ENCODE measurements around the gene COL4A2. TPM values are rescaled to one million over a fixed set of nuclear protein-coding genes. Genes with fewer than 3 reads are reported as not detected.

COL4A2 gene
- total RNA-seq, 1 experiment from 2014 or later = 1.6 TPM

DNA sequence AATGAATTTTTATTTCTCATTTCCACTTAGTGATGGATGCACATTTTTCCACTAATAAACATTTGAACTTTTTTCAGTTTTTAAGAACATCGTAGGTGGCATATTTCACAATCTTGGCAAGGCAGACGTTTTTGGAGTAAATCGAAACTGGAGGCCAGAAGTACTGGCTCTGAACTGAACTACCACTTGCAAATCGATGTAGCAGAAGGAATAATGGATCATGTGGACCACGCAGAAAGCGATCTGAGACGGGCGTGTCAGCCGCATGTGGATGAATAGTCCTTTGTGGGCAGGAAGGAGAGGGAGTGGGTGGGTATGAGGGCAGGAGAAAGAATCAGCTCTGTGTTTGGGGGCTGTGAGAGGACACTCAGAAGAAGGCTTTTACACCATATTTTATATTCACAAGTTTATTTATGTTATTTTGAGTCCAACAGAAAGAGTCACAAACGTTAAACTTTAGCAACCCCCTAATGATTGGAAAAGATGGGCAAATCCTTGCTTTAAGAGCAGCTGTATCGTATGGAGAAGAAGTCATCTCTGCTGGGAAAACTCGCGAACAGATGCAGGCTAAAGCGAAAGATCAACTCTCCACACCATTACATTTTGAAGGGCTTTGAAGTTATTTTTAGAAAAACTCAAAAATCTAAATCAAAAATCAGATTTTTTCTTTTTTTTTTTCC, 90.5 kb downstream of the COL4A2 start (continued):
- TF ChIP-seq, protein P1, sequence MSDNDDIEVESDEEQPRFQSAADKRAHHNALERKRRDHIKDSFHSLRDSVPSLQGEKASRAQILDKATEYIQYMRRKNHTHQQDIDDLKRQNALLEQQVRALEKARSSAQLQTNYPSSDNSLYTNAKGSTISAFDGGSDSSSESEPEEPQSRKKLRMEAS (IDR thresholded peaks at IDR 0.05) = no peak
- TF ChIP-seq, protein P2, sequence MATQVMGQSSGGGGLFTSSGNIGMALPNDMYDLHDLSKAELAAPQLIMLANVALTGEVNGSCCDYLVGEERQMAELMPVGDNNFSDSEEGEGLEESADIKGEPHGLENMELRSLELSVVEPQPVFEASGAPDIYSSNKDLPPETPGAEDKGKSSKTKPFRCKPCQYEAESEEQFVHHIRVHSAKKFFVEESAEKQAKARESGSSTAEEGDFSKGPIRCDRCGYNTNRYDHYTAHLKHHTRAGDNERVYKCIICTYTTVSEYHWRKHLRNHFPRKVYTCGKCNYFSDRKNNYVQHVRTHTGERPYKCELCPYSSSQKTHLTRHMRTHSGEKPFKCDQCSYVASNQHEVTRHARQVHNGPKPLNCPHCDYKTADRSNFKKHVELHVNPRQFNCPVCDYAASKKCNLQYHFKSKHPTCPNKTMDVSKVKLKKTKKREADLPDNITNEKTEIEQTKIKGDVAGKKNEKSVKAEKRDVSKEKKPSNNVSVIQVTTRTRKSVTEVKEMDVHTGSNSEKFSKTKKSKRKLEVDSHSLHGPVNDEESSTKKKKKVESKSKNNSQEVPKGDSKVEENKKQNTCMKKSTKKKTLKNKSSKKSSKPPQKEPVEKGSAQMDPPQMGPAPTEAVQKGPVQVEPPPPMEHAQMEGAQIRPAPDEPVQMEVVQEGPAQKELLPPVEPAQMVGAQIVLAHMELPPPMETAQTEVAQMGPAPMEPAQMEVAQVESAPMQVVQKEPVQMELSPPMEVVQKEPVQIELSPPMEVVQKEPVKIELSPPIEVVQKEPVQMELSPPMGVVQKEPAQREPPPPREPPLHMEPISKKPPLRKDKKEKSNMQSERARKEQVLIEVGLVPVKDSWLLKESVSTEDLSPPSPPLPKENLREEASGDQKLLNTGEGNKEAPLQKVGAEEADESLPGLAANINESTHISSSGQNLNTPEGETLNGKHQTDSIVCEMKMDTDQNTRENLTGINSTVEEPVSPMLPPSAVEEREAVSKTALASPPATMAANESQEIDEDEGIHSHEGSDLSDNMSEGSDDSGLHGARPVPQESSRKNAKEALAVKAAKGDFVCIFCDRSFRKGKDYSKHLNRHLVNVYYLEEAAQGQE (IDR thresholded peaks at IDR 0.05; ENCODE audit: low read depth) = no peak

DNA sequence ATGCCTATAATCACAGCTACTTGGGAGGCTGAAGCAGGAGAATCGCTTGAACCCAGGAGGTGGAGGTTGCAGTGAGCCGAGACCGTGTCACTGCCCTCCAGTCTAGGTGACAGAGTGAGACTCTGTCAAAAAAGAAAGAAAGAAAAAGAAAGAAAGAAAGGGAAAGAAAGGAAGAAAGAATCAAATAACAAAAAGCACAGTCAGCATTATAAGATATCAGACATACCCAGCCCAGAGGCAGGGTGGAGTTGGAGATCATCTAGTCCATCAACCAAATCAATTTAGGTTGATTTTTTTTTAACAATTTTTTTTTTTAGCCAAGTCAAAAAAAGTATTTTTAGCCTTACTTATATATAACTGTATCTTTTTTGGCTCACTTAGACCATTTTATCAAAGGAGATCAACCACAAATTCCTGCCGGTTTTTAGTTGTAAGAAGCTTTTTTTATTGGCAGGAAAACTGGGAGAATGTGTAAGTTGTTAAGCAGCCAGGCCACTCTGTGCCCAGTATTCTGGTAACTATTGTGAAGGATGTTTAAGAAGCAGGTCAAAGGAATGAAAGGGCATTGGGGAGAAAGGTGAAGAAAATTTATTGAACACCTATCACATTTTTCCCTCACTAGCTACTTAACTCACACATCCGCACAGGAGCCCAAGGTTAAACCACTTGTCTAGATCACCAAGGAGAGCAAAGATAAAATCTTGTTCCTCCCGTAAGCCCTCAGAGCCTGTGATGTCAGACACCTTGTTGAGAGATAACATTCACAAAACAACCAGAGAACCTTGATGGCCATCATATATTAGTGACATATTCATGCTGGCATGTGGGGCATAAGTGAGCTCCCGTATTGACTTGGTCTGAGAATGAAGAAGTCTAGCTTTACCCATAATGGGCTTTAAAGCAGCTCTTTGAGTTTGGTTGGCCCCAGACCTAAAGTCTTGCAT, 91.8 kb downstream of the COL4A2 start:
- H3K36me3 ChIP-seq (ENCODE audit: control insufficient read depth in 1 of 2, insufficient read depth in 2 of 2, low read length in 2 of 2) = no peaks in the 10 kb centered on the region
- no peaks in the 10 kb centered on the region for H3K9me3 ChIP-seq (ENCODE audit: control insufficient read depth in 1 of 2, insufficient read depth in 1 of 2, low read depth in 1 of 2, low read length in 2 of 2)
- TF ChIP-seq SRF (IDR thresholded peaks at IDR 0.05; ENCODE audit: low read depth) (no peak), TCF7L2 (IDR thresholded peaks at IDR 0.05; ENCODE audit: borderline replicate concordance, extremely low read depth, insufficient read depth, insufficient read length) (no peak), EZH2 (IDR thresholded peaks at IDR 0.05) (no peak)
- TF ChIP-seq, protein P2 (IDR thresholded peaks at IDR 0.05; ENCODE audit: low read depth) = no peak
- no peaks in the 10 kb centered on the region for H3K79me2 ChIP-seq (ENCODE audit: insufficient read depth, low read length)
- ATAC-seq (no peak), DNase-seq (ENCODE audit: low read depth, low spot score) (no peak)
- no peaks in the 10 kb centered on the region for H4K20me1 ChIP-seq (ENCODE audit: insufficient read depth)
- no peak overlapping the region for H3K4me3 ChIP-seq (replicated peaks in 1 of 2; ENCODE audit: low read depth in 1 of 2, low read length in 2 of 2)
- H3K9me2 ChIP-seq (ENCODE audit: insufficient read depth) = no peaks in the 10 kb centered on the region
- H3K27me3 ChIP-seq (ENCODE audit: insufficient read depth, low read length) = no peaks in the 10 kb centered on the region
- ChIA-PET CTCF (no interaction called here), RAD21 (ENCODE audit: low non-redundant PET in 1 of 2, low total read pairs in 2 of 2, uncharacterized antibody in 2 of 2, unreplicated experiment in 2 of 2) (no interaction called here), POLR2A (no interaction called here)
- no peak overlapping the region for H3K9ac ChIP-seq (ENCODE audit: low read length)
- no peak overlapping the region for H3K27ac ChIP-seq (ENCODE audit: low read depth, low read length)
- no TSS peak for BruUV-seq (replicated peaks)
- H3K4me2 ChIP-seq (ENCODE audit: low read length) = no peak overlapping the region
- intact Hi-C loops (cut with micrococcal nuclease) = no loop called here
- H2AFZ ChIP-seq (ENCODE audit: low read depth, low read length, poor library complexity, severe bottlenecking) = no peak overlapping the region
- H3K4me1 ChIP-seq (ENCODE audit: control insufficient read depth in 1 of 2, insufficient read depth in 2 of 2, low read length in 2 of 2) = no peaks in the 10 kb centered on the region
